ENCODE data around the gene LINGO1. TPM values are rescaled to one million over a fixed set of nuclear protein-coding genes. Genes with fewer than 3 reads are reported as not detected.

The LINGO1 gene
- total RNA-seq, result not detected

- POLR2A ChIA-PET, result no interaction called here
- CTCF ChIA-PET, result interaction anchor here (0.6 to 3.3 kb wide), 11 partner anchors 11 to 194 kb away, joined by 3 to 23 read pairs (median 4); no protein-coding TSS in a partner anchor
Measured at GRCh38 chr15:77632534-77633133, at the start of gene LINGO1. Gene LINGO1, minus strand, starts transcription at chr15:77632912. Its CDS starts 597 bp downstream, at chr15:77632315.

- POLR2A ChIA-PET, result no interaction called here
- CTCF ChIA-PET, result no interaction called here
Measured at GRCh38 chr15:77681362-77681761, 48.6 kb upstream of the LINGO1 start.

GRCh38 chr15:77676569-77677375 lies 44.1 kb upstream of the LINGO1 start:
- ChIA-PET CTCF (no interaction called here), POLR2A (no interaction called here)

DNA sequence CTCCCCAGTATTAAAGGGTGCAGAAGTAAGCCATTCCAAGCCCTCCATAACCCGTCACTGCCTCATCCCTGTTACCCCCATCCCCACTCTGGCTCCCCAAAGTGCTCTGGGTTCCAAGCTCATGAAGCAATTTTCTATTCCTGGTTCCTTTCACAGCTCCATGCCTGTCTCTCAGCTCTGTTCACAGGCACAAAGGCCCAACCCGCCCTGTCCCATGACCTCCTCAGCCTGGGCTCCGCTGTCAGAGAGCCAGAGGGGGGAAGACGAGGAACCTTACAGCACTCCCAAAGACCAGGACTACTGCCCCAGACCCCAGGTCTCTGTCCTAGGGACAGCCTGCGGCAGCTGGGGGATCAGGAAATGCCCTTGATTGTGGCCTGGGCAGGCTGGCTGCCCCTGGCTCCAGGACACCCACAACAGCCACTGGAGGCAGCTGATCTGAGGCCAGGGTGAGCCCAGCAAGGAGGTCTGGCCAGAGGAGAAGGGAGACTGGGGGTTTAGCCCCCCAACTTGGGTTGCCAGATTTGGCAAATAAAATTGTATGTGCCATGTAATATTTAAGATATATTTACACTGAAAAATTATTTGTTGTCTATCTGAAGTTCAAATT lies 43.2 kb upstream of the LINGO1 start:
- ChIA-PET CTCF (no interaction called here), POLR2A (no interaction called here)

- CTCF ChIA-PET, result no interaction called here
- POLR2A ChIA-PET, result no interaction called here
Measured at GRCh38 chr15:77674327-77674726, 41.6 kb upstream of the LINGO1 start.

GRCh38 chr15:77673866-77674265 lies 41.2 kb upstream of the LINGO1 start:
- CTCF ChIA-PET, result no interaction called here
- POLR2A ChIA-PET, result no interaction called here

DNA sequence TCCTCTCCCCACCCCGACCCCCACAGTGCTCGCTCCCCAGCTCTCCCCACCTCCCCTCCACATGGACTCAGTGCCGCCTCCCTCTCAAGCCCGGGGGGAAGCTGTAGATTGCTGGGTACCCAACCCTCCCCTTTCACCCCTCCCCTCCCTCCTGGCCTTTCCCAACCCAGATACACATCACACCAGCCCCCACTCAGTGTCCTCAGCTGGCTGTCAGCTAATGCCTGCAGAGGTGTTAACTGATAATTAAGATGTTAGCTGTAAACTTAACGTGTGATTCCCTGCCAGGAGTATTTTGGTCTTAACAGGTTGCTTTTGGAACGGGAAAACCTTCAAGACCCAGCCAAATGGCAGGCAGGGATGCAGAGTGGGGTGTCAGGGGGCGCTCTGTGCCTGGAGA lies 39.4 kb upstream of the LINGO1 start:
- POLR2A ChIA-PET, result no interaction called here

DNA sequence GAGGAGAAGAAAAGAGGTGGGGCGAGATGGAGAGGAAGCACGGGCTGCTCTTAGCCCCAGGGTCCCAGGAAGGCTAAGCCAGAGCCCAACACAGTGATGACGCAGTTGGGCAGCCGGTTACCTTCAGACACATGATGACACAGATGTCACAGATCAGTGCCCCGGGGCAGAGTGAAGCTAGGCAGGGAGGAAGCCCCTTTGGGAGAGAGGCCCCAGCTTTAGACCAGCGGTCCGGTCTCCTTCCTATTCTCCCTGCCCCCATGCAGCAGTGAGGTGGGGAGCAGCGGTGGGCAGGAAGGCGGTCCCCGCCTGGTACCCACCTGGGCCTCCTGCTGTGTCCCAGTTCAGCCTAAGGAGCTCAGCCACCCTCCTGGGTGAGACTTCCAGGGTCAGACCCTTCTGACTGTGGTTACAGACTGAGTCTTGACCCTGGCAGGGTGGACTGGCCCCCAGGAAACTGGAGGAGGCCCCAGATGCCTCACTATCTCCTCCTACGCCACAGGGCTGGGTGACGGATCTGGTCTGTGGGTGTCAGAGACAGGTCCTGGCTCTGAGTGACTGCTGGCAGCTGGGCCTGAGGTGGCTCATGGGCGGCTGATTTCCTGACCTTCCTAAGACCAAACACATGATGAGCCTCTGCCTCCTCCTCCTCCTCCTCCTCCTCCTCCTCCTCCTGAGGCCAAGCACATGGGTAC lies 38.8 kb upstream of the LINGO1 start:
- POLR2A ChIA-PET, result no interaction called here
- CTCF ChIA-PET, result interaction anchor here (0.7 kb wide), 1 partner anchor 60 kb away, joined by 3 read pairs; no protein-coding TSS in a partner anchor

More for the DNA sequence above, 39.4 kb upstream of the LINGO1 start:
- CTCF ChIA-PET, result interaction anchor here (0.7 kb wide), 1 partner anchor 60 kb away, joined by 3 read pairs; no protein-coding TSS in a partner anchor

DNA sequence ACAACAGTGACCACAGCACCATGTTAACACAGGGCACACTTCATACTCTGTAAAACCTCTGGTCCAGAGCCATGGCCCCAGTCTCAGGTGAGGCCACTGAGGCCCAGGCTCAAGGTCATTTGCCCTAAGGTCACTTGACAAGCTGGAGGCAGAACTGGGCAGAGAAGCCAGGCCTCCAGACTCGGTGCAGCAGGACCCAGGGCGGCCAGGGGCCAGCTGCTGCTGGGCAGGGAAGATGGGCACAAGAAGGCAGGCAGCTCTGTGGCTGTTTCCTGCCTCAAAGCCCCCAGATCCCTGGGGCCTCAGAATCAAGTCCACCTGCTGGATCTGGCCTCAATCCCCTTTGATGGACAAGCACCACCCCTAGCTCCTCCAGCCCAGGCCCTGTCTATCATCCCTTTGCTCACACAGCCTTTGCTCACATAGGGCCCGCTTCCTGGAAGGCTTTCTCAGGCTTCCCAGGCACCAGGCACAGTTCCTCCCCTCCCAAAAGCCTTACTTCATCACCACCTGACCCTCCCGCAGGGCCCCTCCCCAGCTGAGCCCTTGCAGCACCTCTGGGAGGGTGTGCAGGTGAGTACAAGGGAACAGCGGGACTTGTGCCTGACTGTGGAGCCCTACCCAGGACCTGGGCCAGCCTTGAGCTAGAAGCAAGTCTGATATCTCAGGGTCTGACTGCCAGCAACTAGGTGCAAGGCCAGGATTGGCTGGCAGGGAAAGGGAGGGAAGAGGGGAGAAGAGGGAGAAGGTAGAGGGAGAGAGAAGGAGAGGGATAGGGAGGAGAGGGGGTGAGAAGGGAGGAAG lies 38.0 kb upstream of the LINGO1 start:
- ChIA-PET POLR2A (no interaction called here), CTCF (no interaction called here)

- ChIA-PET POLR2A (no interaction called here), CTCF (no interaction called here)
Measured at GRCh38 chr15:77669896-77670295, 37.2 kb upstream of the LINGO1 start.

- ChIA-PET CTCF (no interaction called here), POLR2A (no interaction called here)
Measured at GRCh38 chr15:77667338-77668234, 34.9 kb upstream of the LINGO1 start.

DNA sequence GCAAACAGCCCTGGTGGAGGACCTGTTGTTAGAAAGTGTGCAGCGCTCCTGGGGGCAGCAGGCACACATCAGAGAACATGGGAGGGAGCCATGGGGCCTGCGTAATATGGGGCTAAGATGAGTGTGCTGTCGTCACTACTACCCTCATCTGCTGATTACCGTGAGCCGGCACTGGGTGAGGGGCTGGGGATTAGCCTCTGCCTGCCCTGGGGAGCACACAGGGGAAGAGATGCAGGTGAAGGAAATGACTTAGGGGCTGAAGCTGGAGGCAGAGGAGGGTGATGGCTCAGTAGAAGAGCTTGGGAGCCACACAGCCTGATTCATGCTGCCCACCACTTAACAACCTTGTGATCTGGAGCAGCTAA lies 33.6 kb upstream of the LINGO1 start:
- CTCF ChIA-PET, result no interaction called here
- POLR2A ChIA-PET, result no interaction called here

GRCh38 chr15:77665530-77666295 lies 33.0 kb upstream of the LINGO1 start:
- ChIA-PET CTCF (no interaction called here), POLR2A (no interaction called here)

DNA sequence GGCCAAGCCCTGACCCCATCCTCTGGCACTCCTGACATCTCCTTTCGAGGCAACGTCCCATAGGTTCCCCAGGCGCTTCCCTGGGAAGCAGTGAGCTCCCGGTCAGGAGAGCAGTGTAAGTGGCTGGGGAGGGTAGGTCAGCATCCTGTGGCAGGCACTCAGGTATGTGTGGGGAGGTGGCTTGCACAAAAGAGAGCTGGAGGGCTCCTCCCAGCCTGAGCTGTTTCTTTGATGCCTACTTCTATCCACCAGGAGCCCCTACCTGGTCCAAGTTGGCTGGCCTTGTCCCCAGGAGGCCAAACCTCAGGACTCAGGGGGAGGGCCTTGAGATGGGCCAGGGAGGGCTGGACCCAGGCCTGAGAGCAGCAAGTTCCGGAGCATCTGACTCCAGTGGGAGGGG lies 31.7 kb upstream of the LINGO1 start:
- ChIA-PET CTCF (interaction anchor here (0.6 kb wide), 1 partner anchor 121 kb away, joined by 3 read pairs; no protein-coding TSS in a partner anchor), POLR2A (no interaction called here)

DNA sequence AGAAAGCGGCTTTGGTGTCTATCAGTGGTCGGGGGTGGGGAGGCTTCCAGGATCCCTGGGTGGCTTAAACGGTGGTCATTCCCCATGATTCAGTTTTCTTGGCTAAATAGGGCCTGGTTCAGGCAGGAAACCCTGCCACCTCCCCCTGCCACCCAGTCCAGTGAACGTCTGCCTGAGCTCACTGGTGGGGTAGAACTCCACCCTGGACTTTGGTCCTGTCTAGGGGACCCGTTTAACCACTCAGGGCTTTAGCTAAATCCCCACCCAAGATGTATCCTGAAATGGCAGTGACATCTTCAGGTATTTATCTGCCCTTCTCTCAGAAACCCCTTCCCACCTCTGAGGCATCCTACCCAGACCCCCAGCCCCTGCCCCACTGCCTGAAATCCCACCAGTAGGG lies 30.5 kb upstream of the LINGO1 start:
- POLR2A ChIA-PET, result no interaction called here
- CTCF ChIA-PET, result no interaction called here

DNA sequence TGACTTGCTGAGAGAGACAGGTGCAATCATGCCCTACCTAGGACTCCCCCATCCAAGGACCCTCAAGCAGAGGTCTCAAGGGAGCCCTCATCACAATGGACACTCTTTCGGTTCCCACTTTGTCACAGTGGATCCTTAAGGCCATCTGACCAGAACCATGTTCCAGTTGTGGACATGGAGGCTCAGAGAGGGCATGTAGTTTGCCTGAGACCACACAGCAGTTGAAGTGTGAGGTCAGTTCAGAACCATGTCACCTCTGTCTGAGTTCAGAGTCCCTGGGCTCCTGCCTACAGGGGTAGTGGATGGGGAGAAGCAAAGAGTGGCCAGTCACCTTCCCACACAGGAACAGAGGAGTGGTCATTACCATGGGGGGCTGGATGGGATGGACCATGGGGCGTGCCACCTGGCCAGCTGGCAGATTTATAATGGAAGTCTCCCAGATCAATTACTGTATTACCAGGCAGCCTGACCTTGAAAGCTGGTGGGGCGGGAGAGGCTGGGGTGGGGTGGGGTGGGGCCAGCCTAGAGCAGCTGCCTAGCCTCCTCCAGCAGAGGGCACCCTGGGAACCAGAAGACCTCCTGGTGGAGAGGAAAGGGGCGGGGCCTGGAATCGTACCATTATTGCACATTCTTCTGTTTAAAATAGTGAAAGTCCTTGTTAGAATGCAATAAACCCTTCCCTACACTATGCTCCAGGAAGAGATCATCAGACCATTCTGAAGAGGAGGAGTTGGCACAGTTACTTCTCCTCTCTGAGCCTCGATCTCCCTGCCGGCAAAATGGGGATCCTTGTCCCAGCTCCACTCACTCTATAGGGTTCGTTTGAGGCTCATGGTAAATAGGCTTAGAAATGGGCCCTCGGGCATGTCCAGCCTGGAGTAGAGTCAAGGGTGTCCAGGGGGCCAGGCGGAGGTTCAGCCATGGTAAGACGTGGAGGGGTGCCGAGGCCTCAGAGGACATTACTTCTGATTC lies 26.9 kb upstream of the LINGO1 start:
- ChIA-PET CTCF (interaction anchor here (0.5 to 1.3 kb wide), 3 partner anchors 8 to 178 kb away, joined by 3 read pairs; no protein-coding TSS in a partner anchor), POLR2A (no interaction called here)

DNA sequence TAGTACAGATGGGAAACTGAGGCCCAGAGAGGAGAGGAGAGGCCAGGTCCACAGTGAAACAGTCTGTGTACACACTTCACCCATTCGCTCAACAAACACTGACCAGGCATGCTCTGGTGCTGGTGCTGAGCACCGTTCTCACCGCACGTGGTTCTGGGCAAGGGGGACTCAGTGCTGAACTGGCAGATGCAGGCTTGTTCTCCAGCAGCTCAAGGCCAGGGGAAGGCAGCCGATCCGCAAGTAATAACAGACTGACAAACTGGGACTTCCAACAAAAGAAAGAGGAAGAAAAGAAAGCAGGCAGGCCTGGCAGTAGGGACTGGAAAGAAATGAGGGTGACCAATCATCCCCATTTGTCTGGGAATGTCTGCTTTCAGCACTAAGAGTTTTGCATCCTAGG lies 25.6 kb upstream of the LINGO1 start:
- CTCF ChIA-PET, result interaction anchor here (1.3 kb wide), 1 partner anchor 163 kb away, joined by 3 read pairs; no protein-coding TSS in a partner anchor
- POLR2A ChIA-PET, result no interaction called here

Data from activated CD8-positive, alpha-beta memory T cell treated with anti-CD3 and anti-CD28 coated beads for 36 hours (primary cell).